OCI-LY3 (cell line): ENCODE measurements around the gene SIK3.

Experiments
- CTCF ChIP-seq: fragments of 200-600, 300-600 bp; sonication (generic); IDR thresholded peaks from 2 replicates; pipeline ENCODE4 v1.5.1; 2014; ENCODE audit warnings: antibody characterized with exemption, low read length, low read depth
- EZH2phosphoT487 ChIP-seq: fragments of 200-600 bp; shearing (Covaris generic); IDR thresholded peaks from 2 replicates; pipeline ENCODE4 v1.6.1; 2018; ENCODE audit warnings: antibody characterized with exemption, mixed run types, low read depth

DNA sequence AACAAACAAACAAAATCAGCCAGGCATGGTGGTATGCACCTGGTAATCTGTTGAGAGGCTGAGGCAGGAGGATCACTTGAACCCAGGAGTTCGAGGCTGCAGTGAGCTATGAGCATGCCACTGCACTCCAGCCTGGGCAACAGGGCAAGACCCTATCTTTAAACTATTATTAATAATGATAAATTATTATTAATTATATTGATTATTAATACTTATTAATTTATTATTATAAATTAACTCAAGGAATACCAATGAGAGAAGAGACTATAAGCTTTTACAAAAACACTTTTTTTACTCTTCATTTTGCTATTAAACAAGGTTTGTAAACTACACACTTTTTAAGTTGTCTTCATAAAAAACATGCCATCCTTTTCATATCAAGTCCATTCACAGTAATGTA is 163.1 kb downstream of the SIK3 start:
- TF ChIP-seq CTCF (no peak), EZH2phosphoT487 (no peak)
